Stimulated activated CD4-positive, alpha-beta T cell treated with anti-CD3 and anti-CD28 coated beads, TNF-alpha, amount 100 ng/mL, for 48 hours (primary cell): ENCODE measurements around the gene TPRA1.

Experiments used
- DNase-seq, 3 donors: peaks; one replicate each; pipeline ENCODE4 v3.0.0-alpha.2; 2020; ENCODE audit warnings: low read depth in 3 of 3

TPRA1 gene

DNA sequence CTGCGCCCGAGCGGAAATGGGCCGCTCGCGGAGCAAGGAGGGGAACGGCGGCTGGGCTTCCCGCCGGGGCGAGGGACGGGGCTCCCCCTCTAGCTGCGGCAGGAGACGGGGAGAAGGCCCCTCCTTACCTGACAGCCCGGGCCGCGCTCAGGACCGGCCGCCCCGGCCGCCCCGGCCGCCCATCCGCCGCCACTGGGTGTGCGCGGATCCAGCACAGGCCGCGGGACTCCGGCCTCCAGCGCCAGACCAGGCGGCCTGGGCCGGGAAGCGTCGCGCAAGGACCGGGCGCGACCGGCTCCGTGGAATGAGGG lies 296 bp downstream of the TPRA1 start:
- DNase-seq = peak in 1 of 3 donors; percentile 30

DNA sequence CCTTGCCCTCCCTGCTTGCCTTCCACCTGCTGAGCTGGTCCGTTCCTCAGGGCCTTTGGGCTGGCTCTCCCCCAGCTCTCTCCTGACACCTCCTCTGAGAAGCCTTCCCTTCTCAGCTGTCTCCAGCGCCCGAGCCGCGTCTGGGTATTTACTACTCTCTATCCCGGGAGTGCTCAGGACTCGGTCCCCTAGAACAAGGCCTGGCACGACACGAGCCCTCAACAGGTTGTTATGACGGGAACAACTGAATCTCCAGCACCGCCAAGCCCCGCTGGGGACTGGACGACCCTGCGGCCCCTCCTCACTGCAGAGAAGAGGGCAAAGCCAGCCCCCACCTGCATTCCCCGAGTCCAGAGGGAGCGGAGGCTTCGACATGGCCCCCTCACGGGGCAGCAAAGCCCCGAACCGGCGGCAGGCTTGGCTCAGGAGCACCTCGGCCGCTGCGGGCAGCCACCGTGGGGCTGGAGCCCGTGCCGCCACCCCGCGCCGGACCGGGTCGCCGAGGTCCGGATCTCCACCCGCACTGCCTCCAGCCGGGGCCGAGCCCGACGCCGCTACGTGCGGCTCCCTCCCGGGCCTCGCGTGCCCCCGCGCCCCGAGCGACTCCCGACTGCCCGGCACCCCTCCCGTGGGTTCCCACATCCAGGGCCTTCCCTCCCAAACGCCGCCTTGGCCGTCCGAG lies 792 bp downstream of the TPRA1 start:
- DNase-seq = no peak

DNA sequence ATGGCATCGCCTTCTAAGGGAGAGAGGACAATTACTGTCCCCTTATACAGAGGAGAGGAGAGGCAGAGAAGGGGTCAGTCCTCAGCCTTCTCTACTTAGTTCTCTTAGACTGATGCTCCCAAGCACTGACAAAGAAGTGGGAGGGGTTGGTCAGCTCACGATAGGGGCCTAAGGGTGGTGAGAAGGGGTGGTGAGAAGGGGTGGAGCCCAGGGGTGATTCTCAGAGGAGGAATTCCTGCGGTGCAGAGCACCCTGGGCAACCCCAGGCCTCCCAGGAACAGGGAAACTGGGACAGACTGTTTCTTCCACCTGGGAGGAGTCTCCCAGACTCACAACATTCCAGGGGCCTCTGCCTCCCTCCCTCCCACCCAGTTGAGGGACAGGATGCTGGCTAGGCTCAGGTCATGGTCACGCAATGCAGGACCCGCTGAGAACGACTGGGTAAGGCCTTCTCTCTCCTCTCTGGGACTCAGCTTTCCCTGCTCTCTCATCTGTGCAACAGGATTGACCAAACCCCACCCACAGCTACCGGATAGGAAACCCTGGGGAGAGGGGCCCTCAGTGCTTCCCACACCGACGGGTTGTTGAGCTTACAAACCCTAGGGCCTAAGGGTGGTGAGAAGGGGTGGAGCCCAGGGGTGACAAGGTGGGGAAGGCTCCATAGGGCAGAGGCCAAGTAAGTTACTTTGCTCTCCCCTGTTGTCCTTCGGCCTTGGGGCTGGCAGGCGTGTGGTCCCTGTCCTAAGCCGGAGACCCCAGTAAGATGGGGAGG lies 1.5 kb downstream of the TPRA1 start:
- peak in 1 of 3 donors; percentile 23 for DNase-seq

DNA sequence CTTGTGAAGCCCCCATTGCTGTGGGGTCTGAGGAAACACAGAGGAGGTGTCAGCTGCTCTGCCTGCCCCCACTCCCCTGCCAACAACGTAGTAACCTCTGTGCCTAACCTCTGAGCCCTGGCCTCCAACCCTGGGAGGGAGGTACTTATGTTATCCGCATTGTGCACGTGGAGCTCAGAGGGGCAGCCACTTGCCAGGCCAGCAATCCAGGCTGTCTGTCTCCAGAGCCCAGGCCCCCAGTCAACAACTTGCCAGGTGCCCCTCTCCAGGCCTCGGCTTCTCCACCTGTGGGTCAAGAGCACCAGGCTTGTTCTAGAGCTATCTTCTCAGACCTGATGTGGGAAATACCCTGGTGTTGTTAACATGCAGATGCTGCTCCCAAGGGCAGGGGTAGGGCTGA lies 2.7 kb downstream of the TPRA1 start:
- DNase-seq = no peak

DNA sequence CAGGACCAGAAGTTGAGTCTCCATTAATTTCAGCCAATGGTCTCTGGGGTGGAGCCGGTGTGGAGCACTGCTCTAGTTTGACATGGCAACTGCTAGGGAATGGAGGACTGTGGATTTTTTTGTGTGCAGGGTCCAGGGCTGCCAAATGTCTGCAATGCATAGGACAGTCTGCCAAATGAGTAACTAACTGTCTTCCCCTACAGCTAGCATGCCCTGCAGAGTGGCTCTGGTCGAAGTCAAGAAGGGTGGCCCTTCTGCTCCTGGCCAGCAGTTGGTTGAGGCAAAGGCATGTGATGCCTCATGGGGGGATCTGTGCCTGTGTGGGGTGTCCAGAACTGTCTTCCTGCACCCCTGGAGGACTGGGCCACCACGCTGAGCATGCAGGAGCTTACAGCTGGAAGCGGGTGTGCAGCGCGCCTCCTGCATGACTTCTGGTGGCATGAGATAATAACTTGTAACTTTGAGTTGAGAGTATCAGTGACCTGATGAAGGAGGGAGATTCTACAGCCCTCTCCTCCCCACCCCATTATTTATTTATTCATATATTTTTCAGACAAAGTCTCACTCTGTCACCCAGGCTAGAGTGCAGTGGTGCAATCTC lies 4.6 kb downstream of the TPRA1 start:
- DNase-seq = no peak

GRCh38 chr3:127585163-127585812 lies 5.2 kb downstream of the TPRA1 start:
- no peak for DNase-seq

- DNase-seq = no peak
Measured at GRCh38 chr3:127584734-127585133, 5.8 kb downstream of the TPRA1 start.

DNA sequence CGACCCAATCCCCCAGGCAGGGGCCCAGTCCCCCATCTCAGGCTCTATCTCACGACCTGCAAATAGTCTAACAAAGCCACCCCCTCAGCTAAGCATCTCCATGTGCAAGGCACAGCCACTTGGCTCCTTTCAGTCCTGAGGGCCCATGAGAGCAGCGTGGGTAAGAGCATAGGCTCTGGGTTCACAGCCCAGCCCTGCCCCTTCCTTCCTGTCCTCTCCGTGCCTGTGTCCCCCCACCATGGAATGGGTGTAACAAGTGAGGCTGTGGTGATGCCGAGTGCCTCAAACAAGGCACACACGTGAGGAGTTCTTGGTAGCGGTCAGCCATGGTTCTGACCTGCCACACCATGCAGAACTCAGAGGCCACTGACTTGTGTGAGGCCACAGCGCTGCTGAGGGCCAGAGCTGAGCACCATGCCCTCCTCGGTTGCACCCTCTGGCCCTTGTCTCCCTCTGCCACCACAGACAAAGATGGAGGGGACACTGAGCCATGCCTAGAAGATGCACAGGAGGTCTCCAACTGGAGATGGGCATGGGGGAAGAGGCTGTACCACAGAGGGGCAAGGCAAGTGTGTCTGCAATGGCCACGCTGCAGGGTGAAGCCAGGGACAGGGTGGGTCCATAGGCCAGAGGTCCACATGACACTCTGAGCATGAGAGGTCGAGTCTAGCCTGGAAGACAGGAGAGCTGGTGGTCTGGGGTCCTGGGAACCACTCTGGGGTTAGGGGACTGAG lies 10.0 kb downstream of the TPRA1 start:
- DNase-seq = no peak

DNA sequence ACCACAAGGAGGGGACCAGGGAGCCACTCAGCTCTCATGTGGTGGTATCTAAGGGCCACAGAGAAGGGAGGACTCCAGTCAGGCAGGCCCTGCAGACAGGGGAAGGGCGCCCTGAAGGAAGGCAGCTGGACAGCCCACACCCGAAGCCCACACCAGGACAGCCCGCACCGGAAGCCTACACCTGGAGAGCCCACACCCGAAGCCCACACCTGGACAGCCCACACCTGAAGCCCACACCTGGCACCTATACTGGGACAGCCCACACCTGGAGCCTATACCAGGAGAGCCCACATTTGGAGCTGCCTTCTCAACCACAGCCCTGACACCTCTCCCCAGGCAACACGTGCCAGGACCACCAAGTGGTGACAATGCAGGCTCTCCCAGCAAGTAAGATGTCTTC lies 11.7 kb downstream of the TPRA1 start:
- DNase-seq = no peak

DNA sequence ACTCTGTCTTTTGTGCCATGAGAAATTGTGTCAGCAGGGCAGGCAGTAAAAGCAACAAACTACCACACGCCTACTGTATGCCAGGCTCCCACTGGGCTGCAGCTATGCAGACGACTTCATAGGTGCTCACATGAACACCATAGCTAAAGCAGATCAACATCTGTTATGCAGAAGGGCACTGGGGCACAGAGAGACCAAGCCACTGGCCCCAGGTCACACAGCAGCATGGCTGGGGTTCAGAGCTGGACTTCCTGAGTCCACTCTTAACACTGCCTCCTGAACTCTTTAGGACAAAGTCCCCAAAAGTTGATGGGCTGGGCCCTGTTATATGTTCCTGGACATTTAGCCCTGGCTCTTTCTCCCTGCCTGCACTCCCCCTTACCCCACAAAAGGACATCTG lies 12.4 kb downstream of the TPRA1 start:
- DNase-seq = no peak

DNA sequence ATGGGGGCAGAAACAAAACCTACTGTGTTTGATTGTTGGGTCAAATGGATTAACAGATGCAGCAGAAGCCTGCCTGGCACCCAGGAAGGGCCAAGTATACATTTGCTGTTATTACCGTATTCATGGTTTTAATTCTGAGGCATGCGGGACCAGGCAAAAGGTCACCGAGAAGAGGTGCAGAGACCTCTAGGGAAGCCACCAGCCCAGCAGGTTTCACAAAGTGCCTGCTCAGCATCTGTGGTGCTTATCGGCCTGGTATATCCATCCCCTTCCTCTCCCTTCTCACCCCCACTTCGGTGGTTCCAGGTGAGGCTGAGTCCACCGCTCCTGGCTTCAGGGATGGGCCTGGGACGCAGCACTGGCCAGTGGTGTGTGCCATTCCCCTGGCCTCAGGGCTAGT lies 13.1 kb downstream of the TPRA1 start:
- no peak for DNase-seq

- peak; percentile 70 to 77 (median 71) for DNase-seq
Measured at GRCh38 chr3:127574880-127575878, 15.4 kb downstream of the TPRA1 start.

DNA sequence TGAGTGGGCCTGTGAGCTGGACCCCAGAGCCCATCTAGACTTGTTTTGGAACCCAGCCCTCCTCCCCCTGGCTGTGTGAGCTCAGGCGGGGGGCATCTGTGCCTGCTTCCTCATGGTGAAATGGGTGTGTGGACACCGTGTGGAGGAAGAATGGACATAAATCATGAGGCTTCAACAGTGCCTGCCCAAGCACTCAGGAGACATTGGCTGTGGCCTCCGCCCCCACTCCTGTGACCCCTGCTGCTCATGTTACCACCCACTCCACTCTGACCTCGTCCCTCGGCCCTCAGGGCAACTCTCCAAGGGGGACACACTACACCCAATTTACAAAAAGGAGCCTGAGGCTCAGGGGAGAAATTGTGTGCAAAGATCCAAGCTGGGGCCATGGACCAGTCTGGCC lies 16.6 kb downstream of the TPRA1 start:
- DNase-seq = no peak

DNA sequence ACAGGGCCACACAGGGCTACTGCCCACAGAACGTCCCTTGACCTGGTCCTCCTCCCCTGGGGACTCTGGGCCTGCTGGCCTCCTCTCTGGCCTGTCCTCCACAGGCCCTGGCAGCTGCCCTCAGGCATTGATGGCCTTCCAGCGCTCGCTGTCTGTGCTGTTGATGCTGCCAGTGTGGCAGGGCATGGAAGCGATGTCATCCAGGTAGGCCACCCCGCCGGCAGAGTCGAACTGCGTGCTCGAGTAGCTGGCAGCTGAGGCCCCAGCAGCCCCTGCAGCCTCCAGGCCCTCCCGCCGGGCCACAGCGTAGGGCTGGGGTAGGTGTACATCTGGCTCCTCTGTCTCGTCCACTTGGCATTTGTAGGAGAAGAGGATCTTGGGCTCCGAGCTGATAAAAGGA lies 17.1 kb downstream of the TPRA1 start:
- no peak for DNase-seq

GRCh38 chr3:127572735-127573134 lies 17.8 kb downstream of the TPRA1 start:
- no peak for DNase-seq

DNA sequence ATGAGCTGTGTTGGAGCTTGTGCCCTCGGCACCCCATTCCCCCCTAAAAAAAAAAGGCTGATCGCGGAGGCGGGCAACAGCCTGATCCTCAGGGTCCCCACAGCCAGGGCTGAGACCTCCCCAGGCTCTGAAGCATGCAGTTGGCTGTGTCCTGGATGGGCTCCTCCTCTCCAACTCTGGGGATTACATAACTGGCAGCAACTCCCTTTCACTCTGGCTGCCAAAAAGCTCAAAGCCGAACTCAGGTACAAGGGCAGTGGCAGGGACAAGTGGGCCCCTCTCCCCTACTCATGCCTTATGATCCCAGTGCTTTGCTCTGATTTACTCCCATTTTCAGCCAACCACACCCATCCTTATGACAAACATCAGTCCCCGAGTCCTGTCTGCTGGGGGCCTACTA lies 18.3 kb downstream of the TPRA1 start:
- DNase-seq = no peak

GRCh38 chr3:127570520-127570919 lies 20.0 kb downstream of the TPRA1 start:
- no peak for DNase-seq

DNA sequence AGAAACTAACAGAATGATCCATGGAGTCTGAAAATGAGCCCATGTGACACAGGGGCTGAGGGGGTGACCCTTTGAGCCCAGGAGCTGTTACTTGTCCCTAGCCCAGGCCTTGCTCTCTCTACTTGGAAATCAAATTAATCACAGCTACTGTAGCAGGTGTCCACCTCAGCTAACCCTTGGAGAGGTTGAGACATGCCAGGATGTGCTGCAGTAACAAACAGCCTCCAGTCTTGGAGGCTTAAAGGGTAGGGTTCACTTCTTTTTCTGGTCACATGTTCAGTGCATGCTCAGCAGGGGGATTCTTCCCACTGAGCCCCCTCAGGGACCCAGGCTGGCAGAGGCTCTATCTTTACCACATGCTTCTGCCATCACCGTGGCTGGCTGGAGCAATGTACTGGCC lies 21.4 kb downstream of the TPRA1 start:
- DNase-seq = no peak

GRCh38 chr3:127568586-127568985 lies 21.9 kb downstream of the TPRA1 start:
- DNase-seq = no peak

DNA sequence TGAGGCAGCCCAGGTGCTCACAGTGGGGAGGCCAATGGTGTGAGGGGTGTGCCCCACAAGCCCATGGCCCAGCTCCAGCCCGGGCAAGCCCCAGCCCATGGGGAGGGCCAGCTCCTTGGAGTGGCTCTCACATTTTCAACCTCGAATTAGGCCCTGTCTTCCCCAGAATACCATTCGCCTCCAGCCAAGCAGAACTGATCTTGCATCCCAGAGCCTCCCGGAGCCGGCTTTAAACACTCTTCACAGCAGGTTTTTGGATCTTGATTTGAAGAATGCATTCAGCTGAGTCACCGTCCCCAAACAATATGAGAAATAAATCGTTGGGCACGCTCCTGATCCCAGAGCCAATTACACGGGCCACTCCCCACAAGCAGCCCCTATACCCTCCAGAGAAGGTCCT lies 23.7 kb downstream of the TPRA1 start:
- no peak for DNase-seq

DNA sequence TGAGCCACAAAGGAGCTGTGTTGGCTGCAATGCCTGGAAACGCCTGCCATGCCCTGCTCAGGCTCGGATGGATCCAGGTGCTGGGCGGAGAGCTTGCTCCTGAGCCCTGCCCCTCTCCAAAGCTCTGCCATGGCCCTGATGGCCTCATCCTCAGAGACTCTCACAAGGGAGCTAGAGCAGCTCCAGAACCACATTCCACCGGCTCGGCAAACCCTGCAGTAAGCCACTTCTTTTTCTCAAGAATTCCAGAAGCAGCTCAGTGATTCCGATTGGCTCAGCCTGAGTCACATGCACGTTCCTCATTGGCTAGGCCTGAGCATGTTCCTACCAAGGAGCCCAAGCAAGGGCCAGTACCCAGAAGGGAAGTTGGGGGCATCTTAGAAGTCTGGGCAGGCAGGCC lies 24.8 kb downstream of the TPRA1 start:
- DNase-seq = no peak
